GM12892 (cell line): ENCODE measurements around the gene H2BK1.

Experiments used
- DNase-seq: peaks from one replicate; pipeline ENCODE4 v3.0.0; 2011; ENCODE audit not compliant: insufficient read length
- FAIRE-seq: peaks from 2 replicates; lab custom pipeline; 2011; peaks lifted over from hg19 to GRCh38; lab: Jason Lieb, UNC
- POLR2A ChIP-seq: IDR thresholded peaks from 2 replicates; pipeline ENCODE4 v1.6.1; 2011; ENCODE audit warnings: low read depth, low read length, control low read depth
- POLR2AphosphoS5 ChIP-seq: IDR thresholded peaks from 2 replicates; pipeline ENCODE4 v1.6.1; 2011; ENCODE audit warnings: low read depth, low read length, control low read depth
- TAF1 ChIP-seq: IDR thresholded peaks from 2 replicates; pipeline ENCODE4 v1.6.1; 2011; ENCODE audit warnings: low read depth, mild to moderate bottlenecking, control low read depth, low read length, borderline replicate concordance

Gene H2BK1

GRCh38 chr7:151207315-151207714 is 3.0 kb downstream of the H2BK1 start:
- no peak for TF ChIP-seq TAF1
- no peak for TF ChIP-seq POLR2AphosphoS5
- no peak for TF ChIP-seq POLR2A
- FAIRE-seq (no peak), DNase-seq (no peak)

GRCh38 chr7:151206914-151207313 is 3.4 kb downstream of the H2BK1 start:
- FAIRE-seq: no peak
- TF ChIP-seq POLR2A: no peak
- TF ChIP-seq POLR2AphosphoS5: no peak
- no peak for TF ChIP-seq TAF1
- DNase-seq: no peak

- no peak for TF ChIP-seq POLR2AphosphoS5
- no peak for DNase-seq
- FAIRE-seq: no peak
These were observed 4.6 kb downstream of the H2BK1 start for GRCh38 chr7:151205730-151206129.

- no peak for DNase-seq
- no peak for FAIRE-seq
- TF ChIP-seq TAF1 (no peak), POLR2A (no peak), POLR2AphosphoS5 (no peak)
These were observed 5.8 kb downstream of the H2BK1 start for GRCh38 chr7:151204383-151205032.

- FAIRE-seq (no peak), DNase-seq (no peak)
- TF ChIP-seq TAF1: no peak
These were observed 7.5 kb downstream of the H2BK1 start for GRCh38 chr7:151202836-151203235.

GRCh38 chr7:151201751-151202150 is 8.5 kb downstream of the H2BK1 start:
- DNase-seq (no peak), FAIRE-seq (no peak)
- TF ChIP-seq POLR2A: no peak
- TF ChIP-seq POLR2AphosphoS5: no peak
- TF ChIP-seq TAF1: no peak

GRCh38 chr7:151201344-151201743 is 8.9 kb downstream of the H2BK1 start:
- no peak for DNase-seq
- FAIRE-seq: no peak
- TF ChIP-seq POLR2AphosphoS5 (no peak), TAF1 (no peak), POLR2A (no peak)

GRCh38 chr7:151198945-151199848 is 11.1 kb downstream of the H2BK1 start:
- DNase-seq (no peak), FAIRE-seq (no peak)
- TF ChIP-seq POLR2AphosphoS5: no peak
- TF ChIP-seq TAF1: no peak
- TF ChIP-seq POLR2A: no peak

GRCh38 chr7:151197932-151198331 is 12.4 kb downstream of the H2BK1 start:
- no peak for TF ChIP-seq POLR2A
- no peak for TF ChIP-seq POLR2AphosphoS5
- no peak for TF ChIP-seq TAF1
- FAIRE-seq: no peak
- no peak for DNase-seq

- DNase-seq (no peak), FAIRE-seq (no peak)
- TF ChIP-seq POLR2AphosphoS5 (no peak), TAF1 (no peak), POLR2A (no peak)
These were observed 14.5 kb downstream of the H2BK1 start for GRCh38 chr7:151195616-151196450.

GRCh38 chr7:151194188-151194587 is 16.1 kb downstream of the H2BK1 start:
- TF ChIP-seq POLR2AphosphoS5 (no peak), TAF1 (no peak), POLR2A (no peak)
- no peak for FAIRE-seq
- DNase-seq: no peak
